SKM-1 (cell line): Measurements from ENCODE around the gene TMEM88.
A peak's percentile ranks its signal among the peaks of the same experiment; 100 is the strongest.

ENCODE experiments used
- DNase-seq: peaks from one replicate; lab custom pipeline; 2025; ENCODE audit not compliant: unreplicated experiment; lab: John Stamatoyannopoulos, UW

TMEM88 gene

GRCh38 chr17:7843536-7844291 is 11.2 kb upstream of the TMEM88 start:
- no peak for DNase-seq

- peak; percentile 72 for DNase-seq
These were observed 10.3 kb upstream of the TMEM88 start for GRCh38 chr17:7844292-7845154.

- no peak for DNase-seq
These were observed 9.4 kb upstream of the TMEM88 start for GRCh38 chr17:7845359-7846062.

- DNase-seq, result no peak
These were observed 8.7 kb upstream of the TMEM88 start for GRCh38 chr17:7846063-7846735.

GRCh38 chr17:7846765-7847661 is 7.9 kb upstream of the TMEM88 start:
- DNase-seq, result no peak

GRCh38 chr17:7848131-7848579 is 6.7 kb upstream of the TMEM88 start:
- DNase-seq, result no peak

GRCh38 chr17:7848739-7849129 is 6.1 kb upstream of the TMEM88 start:
- DNase-seq, result no peak

- DNase-seq, result no peak
These were observed 5.6 kb upstream of the TMEM88 start for GRCh38 chr17:7849130-7849750.

GRCh38 chr17:7849751-7850504 is 4.9 kb upstream of the TMEM88 start:
- no peak for DNase-seq

- DNase-seq, result no peak
These were observed 4.0 kb upstream of the TMEM88 start for GRCh38 chr17:7850701-7851437.

GRCh38 chr17:7851438-7852261 is 3.2 kb upstream of the TMEM88 start:
- peak; percentile 39 for DNase-seq

- no peak for DNase-seq
These were observed 2.6 kb upstream of the TMEM88 start for GRCh38 chr17:7852262-7852670.

- no peak for DNase-seq
These were observed 1.8 kb upstream of the TMEM88 start for GRCh38 chr17:7852919-7853690.

- no peak for DNase-seq
These were observed 1.2 kb upstream of the TMEM88 start for GRCh38 chr17:7853691-7854038.

GRCh38 chr17:7854078-7854777 is 638 bp upstream of the TMEM88 start:
- no peak for DNase-seq

GRCh38 chr17:7855660-7856010 is 769 bp downstream of the TMEM88 start:
- DNase-seq, result no peak
